B cell (primary cell): ENCODE data around the gene AURKA.

Experiments
- EZH2 ChIP-seq: IDR thresholded peaks from 2 replicates; pipeline ENCODE4 v1.6.1; 2012; ENCODE audit warnings: borderline replicate concordance, low read depth, mild to moderate bottlenecking, moderate library complexity, low read length; ENCODE audit not compliant: insufficient read depth, poor library complexity, severe bottlenecking
- TF ChIP-seq, protein P1 (sequence below): fragments of 200-600 bp; IDR thresholded peaks from one replicate; pipeline ENCODE4 v1.8.0; 2022; ENCODE audit warnings: antibody characterized with exemption, mild to moderate bottlenecking

GRCh38 chr20:56372850-56373249, 19.2 kb downstream of the AURKA start:
- TF ChIP-seq, protein P1, sequence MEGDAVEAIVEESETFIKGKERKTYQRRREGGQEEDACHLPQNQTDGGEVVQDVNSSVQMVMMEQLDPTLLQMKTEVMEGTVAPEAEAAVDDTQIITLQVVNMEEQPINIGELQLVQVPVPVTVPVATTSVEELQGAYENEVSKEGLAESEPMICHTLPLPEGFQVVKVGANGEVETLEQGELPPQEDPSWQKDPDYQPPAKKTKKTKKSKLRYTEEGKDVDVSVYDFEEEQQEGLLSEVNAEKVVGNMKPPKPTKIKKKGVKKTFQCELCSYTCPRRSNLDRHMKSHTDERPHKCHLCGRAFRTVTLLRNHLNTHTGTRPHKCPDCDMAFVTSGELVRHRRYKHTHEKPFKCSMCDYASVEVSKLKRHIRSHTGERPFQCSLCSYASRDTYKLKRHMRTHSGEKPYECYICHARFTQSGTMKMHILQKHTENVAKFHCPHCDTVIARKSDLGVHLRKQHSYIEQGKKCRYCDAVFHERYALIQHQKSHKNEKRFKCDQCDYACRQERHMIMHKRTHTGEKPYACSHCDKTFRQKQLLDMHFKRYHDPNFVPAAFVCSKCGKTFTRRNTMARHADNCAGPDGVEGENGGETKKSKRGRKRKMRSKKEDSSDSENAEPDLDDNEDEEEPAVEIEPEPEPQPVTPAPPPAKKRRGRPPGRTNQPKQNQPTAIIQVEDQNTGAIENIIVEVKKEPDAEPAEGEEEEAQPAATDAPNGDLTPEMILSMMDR = no peak
- no peak for TF ChIP-seq EZH2
